ENCODE measurements around the gene KSR2. TPM values are rescaled to one million over a fixed set of nuclear protein-coding genes. Genes with fewer than 3 reads are reported as not detected.

Gene KSR2
- total and polyA plus RNA-seq, 10 of the 15 experiments (the other 5 are each of a cell fraction or from before 2014, with no cell fraction given): under 0.01 to 1.5 (median 0.01) TPM; not detected in 3

DNA sequence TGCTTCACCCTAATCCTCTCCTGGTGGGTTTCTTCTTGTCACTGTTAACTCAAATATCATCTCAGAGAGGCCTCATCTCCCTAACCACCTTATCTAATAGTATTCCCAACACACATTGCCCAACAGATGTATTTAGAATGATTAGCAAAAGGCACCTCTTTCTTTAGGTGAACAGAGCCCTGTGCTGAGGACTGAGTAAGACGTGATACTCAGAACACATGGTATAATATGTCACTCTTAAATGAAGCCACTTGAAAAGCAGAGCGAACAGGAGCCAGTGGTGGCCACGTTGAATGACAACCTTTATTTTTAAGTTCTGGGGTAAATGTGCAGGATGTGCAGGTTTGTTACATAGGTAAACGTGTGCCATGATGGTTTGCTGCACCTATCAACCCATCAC, 1.5 kb upstream of the KSR2 start:
- no peak overlapping the region for H3K4me2 ChIP-seq (ENCODE audit: control insufficient read depth, insufficient read depth)
- ChIA-PET SMC1A (ENCODE audit: uncharacterized antibody, unreplicated experiment) (interaction anchor here (1.0 kb wide), 1 partner anchor 14 kb away, joined by 3 read pairs; no protein-coding TSS in a partner anchor), CTCF (no interaction called here), POLR2A (interaction anchor here (0.5 kb wide), 1 partner anchor 100 kb away, joined by 4 read pairs; no protein-coding TSS in a partner anchor), RAD21 (ENCODE audit: unreplicated experiment) (no interaction called here)
- peaks cover 0 to 6% of the 10 kb centered on the region in 2 experiments; a peak in 2 of 4 replicates for H3K27me3 ChIP-seq (replicated peaks in 1 of 2; ENCODE audit: control insufficient read depth in 2 of 2, insufficient read depth in 2 of 2, low read length in 1 of 2)
- no TSS peak for BruUV-seq (replicated peaks)
- FAIRE-seq (no peak), ATAC-seq (no peak), DNase-seq (ENCODE audit: low read depth, low spot score) (no peak)
- intact Hi-C loops (cut with micrococcal nuclease; ENCODE audit: unreplicated experiment): no loop called here
- H2AFZ ChIP-seq (ENCODE audit: control insufficient read depth, low read depth, low read length): no peak overlapping the region
- H3K79me2 ChIP-seq (ENCODE audit: control insufficient read depth, insufficient read depth, low read length): no peaks in the 10 kb centered on the region
- no peaks in the 10 kb centered on the region for H3K36me3 ChIP-seq (ENCODE audit: control insufficient read depth in 2 of 2, insufficient read depth in 2 of 2, low read length in 1 of 2)
- H3K9ac ChIP-seq (ENCODE audit: control insufficient read depth, insufficient read depth, low read length): no peak overlapping the region
- TF ChIP-seq TARDBP (IDR thresholded peaks at IDR 0.05; ENCODE audit: borderline replicate concordance) (no peak), IKZF2 (IDR thresholded peaks at IDR 0.05) (no peak), ATF2 (IDR thresholded peaks at IDR 0.05; ENCODE audit: low read length) (no peak), NRF1 (conservative IDR thresholded peaks at IDR 0.05; ENCODE audit: low read depth, low read length) (no peak), SMARCA5 (IDR thresholded peaks at IDR 0.05) (no peak), RELA (IDR thresholded peaks at IDR 0.05; ENCODE audit: borderline replicate concordance, partially characterized antibody) (no peak), ZNF622 (IDR thresholded peaks at IDR 0.05) (no peak), IRF5 (IDR thresholded peaks at IDR 0.05; ENCODE audit: borderline replicate concordance) (no peak), ZNF274 (IDR thresholded peaks at IDR 0.05; ENCODE audit: insufficient read depth, insufficient read length) (no peak), NR2C2 (IDR thresholded peaks at IDR 0.05; ENCODE audit: borderline replicate concordance, control insufficient read depth, insufficient read length, low read depth) (no peak), RCOR1 (conservative IDR thresholded peaks at IDR 0.05; ENCODE audit: low read depth, low read length) (no peak), MLLT1 (IDR thresholded peaks at IDR 0.05) (no peak), TCF3 (IDR thresholded peaks at IDR 0.05; ENCODE audit: borderline replicate concordance, insufficient read depth, low read depth, low read length) (no peak), EZH2 (IDR thresholded peaks at IDR 0.05; ENCODE audit: borderline replicate concordance, control insufficient read depth, low read depth, low read length) (no peak)
- TF ChIP-seq, protein P1, sequence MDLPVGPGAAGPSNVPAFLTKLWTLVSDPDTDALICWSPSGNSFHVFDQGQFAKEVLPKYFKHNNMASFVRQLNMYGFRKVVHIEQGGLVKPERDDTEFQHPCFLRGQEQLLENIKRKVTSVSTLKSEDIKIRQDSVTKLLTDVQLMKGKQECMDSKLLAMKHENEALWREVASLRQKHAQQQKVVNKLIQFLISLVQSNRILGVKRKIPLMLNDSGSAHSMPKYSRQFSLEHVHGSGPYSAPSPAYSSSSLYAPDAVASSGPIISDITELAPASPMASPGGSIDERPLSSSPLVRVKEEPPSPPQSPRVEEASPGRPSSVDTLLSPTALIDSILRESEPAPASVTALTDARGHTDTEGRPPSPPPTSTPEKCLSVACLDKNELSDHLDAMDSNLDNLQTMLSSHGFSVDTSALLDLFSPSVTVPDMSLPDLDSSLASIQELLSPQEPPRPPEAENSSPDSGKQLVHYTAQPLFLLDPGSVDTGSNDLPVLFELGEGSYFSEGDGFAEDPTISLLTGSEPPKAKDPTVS (IDR thresholded peaks at IDR 0.05; ENCODE audit: low read depth, low read length): no peak
- TF ChIP-seq, protein P2, sequence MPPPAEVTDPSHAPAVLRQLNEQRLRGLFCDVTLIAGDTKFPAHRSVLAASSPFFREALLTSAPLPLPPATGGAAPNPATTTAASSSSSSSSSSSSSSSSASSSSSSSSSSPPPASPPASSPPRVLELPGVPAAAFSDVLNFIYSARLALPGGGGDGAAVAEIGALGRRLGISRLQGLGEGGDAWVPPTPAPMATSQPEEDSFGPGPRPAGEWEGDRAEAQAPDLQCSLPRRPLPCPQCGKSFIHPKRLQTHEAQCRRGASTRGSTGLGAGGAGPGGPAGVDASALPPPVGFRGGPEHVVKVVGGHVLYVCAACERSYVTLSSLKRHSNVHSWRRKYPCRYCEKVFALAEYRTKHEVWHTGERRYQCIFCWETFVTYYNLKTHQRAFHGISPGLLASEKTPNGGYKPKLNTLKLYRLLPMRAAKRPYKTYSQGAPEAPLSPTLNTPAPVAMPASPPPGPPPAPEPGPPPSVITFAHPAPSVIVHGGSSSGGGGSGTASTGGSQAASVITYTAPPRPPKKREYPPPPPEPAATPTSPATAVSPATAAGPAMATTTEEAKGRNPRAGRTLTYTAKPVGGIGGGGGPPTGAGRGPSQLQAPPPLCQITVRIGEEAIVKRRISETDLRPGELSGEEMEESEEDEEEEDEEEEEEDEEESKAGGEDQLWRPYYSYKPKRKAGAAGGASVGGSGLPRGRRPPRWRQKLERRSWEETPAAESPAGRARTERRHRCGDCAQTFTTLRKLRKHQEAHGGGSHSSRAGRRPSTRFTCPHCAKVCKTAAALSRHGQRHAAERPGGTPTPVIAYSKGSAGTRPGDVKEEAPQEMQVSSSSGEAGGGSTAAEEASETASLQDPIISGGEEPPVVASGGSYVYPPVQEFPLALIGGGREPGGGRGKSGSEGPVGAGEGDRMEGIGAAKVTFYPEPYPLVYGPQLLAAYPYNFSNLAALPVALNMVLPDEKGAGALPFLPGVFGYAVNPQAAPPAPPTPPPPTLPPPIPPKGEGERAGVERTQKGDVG (CRISPR knock-in tag; IDR thresholded peaks at IDR 0.05): no peak
- H3K4me1 ChIP-seq (ENCODE audit: control insufficient read depth, insufficient read depth, low read length): no peaks in the 10 kb centered on the region; the same call in 1 of the 2 replicates
- H4K20me1 ChIP-seq (ENCODE audit: control insufficient read depth, insufficient read depth): no peaks in the 10 kb centered on the region
- no peak overlapping the region for H3K4me3 ChIP-seq
- 65% methylated on average over 4 of the region's 4 CpGs for WGBS (ENCODE audit: insufficient coverage, insufficient replicate concordance, low lambda C conversion rate, missing lambda C conversion rate)
- in situ Hi-C loops (cut with MboI): no loop called here
- H3K9me3 ChIP-seq (replicated peaks; ENCODE audit: control insufficient read depth, insufficient read depth, low read length): peaks cover 2% of the 10 kb centered on the region; the same call in 2 of the 3 replicates
- H3K27ac ChIP-seq (ENCODE audit: control insufficient read depth, insufficient read depth): no peak overlapping the region

Measured in GM12878 (cell line).